GM21619 (cell line): ENCODE results near the gene OTOGL.
"Not testable (repeated sequence)": the region's sequence is repeated elsewhere in the genome, so short reads cannot be mapped to it uniquely, and the experiment has no call there.

Experiments used
- ATAC-seq: cut with Tn5 transposase; IDR thresholded peaks from one replicate; pipeline ENCODE4 v1.9.1; 2021; ENCODE audit not compliant: unreplicated experiment

Gene OTOGL

GRCh38 chr12:80120994-80121393, 21.7 kb downstream of the OTOGL start:
- no peak for ATAC-seq

- no peak for ATAC-seq
Observed at GRCh38 chr12:80121661-80122060, 22.3 kb downstream of the OTOGL start.

- no peak for ATAC-seq
Observed at GRCh38 chr12:80129895-80130530, 30.7 kb downstream of the OTOGL start.

- no peak for ATAC-seq
Observed at GRCh38 chr12:80135624-80136023, 36.3 kb downstream of the OTOGL start.

GRCh38 chr12:80140005-80140404, 40.7 kb downstream of the OTOGL start:
- no peak for ATAC-seq

- ATAC-seq, result no peak
Observed at GRCh38 chr12:80142640-80143039, 43.3 kb downstream of the OTOGL start.

- ATAC-seq, result no peak
Observed at GRCh38 chr12:80143537-80143936, 44.2 kb downstream of the OTOGL start.

GRCh38 chr12:80149547-80150313, 50.4 kb downstream of the OTOGL start:
- ATAC-seq, result not testable (repeated sequence)

- ATAC-seq, result no peak
Observed at GRCh38 chr12:80151131-80151530, 51.8 kb downstream of the OTOGL start.

- ATAC-seq, result no peak
Observed at GRCh38 chr12:80154261-80154660, 54.9 kb downstream of the OTOGL start.

GRCh38 chr12:80156306-80156705, 57.0 kb downstream of the OTOGL start:
- ATAC-seq, result no peak

- no peak for ATAC-seq
Observed at GRCh38 chr12:80157645-80158044, 58.3 kb downstream of the OTOGL start.

- ATAC-seq, result no peak
Observed at GRCh38 chr12:80161612-80162011, 62.3 kb downstream of the OTOGL start.

- no peak for ATAC-seq
Observed at GRCh38 chr12:80162177-80162576, 62.8 kb downstream of the OTOGL start.

GRCh38 chr12:80165746-80166145, 66.4 kb downstream of the OTOGL start:
- no peak for ATAC-seq

GRCh38 chr12:80166751-80167150, 67.4 kb downstream of the OTOGL start:
- ATAC-seq, result no peak

GRCh38 chr12:80168936-80169335, 69.6 kb downstream of the OTOGL start:
- no peak for ATAC-seq

- ATAC-seq, result no peak
Observed at GRCh38 chr12:80170915-80171314, 71.6 kb downstream of the OTOGL start.

GRCh38 chr12:80173083-80173864, 73.9 kb downstream of the OTOGL start:
- no peak for ATAC-seq

GRCh38 chr12:80175307-80175930, 76.1 kb downstream of the OTOGL start:
- ATAC-seq, result no peak

- no peak for ATAC-seq
Observed at GRCh38 chr12:80176706-80177105, 77.4 kb downstream of the OTOGL start.
